ENCODE measurements around the gene CLDN7. TPM values are rescaled to one million over a fixed set of nuclear protein-coding genes. Genes with fewer than 3 reads are reported as not detected.
A peak's percentile ranks its signal among the peaks of the same experiment; 100 is the strongest.

Gene CLDN7
- polyA plus RNA-seq, 1 donor (not counting 4 experiments of a cell fraction or from before 2014, with no cell fraction given) = 6.3 TPM

GRCh38 chr17:7295230-7296180, 33.2 kb upstream of the CLDN7 start:
- Histone ChIP-seq H2AFZ (ENCODE audit: control insufficient read depth, low read length) (no peak overlapping the region), H3K4me1 (ENCODE audit: control insufficient read depth, extremely low read depth, insufficient read depth, low read length) (peaks cover 23% of the 10 kb centered on the region), H3K79me2 (ENCODE audit: control insufficient read depth, insufficient read depth, low read length) (no peaks in the 10 kb centered on the region), H3K9ac (ENCODE audit: control insufficient read depth, extremely low read depth, insufficient read depth, low read length) (no peak overlapping the region), H3K27me3 (ENCODE audit: control insufficient read depth, extremely low read depth, insufficient read depth, low read length) (peaks cover 33% of the 10 kb centered on the region), H4K20me1 (ENCODE audit: control insufficient read depth, extremely low read depth, insufficient read depth, low read length) (peaks cover 2% of the 10 kb centered on the region), H3K9me1 (ENCODE audit: control insufficient read depth, extremely low read depth, insufficient read depth, low read length) (no peaks in the 10 kb centered on the region), H3K9me3 (ENCODE audit: control insufficient read depth, low read depth, low read length) (no peaks in the 10 kb centered on the region), H3K36me3 (ENCODE audit: control insufficient read depth in 2 of 2, extremely low read depth in 1 of 2, insufficient read depth in 2 of 2, low read length in 2 of 2) (no peaks in the 10 kb centered on the region), H3K4me3 (ENCODE audit: control insufficient read depth in 2 of 3, extremely low read depth in 1 of 3, insufficient read depth in 2 of 3, low read depth in 1 of 3, low read length in 3 of 3) (peak overlapping the region in 1 of 3 experiments; percentile 37), H3K27ac (ENCODE audit: control insufficient read depth, insufficient read depth, low read length) (no peak overlapping the region), H3K4me2 (ENCODE audit: control insufficient read depth, extremely low read depth, insufficient read depth, low read depth, low read length) (peak overlapping the region; percentile 73)
- dilution Hi-C loops (cut with MboI; ENCODE audit: extremely low pct_ligation_motif_present, low sequenced_read_pairs) = no loop called here
- TF ChIP-seq, protein P1, sequence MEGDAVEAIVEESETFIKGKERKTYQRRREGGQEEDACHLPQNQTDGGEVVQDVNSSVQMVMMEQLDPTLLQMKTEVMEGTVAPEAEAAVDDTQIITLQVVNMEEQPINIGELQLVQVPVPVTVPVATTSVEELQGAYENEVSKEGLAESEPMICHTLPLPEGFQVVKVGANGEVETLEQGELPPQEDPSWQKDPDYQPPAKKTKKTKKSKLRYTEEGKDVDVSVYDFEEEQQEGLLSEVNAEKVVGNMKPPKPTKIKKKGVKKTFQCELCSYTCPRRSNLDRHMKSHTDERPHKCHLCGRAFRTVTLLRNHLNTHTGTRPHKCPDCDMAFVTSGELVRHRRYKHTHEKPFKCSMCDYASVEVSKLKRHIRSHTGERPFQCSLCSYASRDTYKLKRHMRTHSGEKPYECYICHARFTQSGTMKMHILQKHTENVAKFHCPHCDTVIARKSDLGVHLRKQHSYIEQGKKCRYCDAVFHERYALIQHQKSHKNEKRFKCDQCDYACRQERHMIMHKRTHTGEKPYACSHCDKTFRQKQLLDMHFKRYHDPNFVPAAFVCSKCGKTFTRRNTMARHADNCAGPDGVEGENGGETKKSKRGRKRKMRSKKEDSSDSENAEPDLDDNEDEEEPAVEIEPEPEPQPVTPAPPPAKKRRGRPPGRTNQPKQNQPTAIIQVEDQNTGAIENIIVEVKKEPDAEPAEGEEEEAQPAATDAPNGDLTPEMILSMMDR (optimal IDR thresholded peaks at IDR 0.05 in 1 of 3, IDR thresholded peaks at IDR 0.05 in 1 of 3, conservative IDR thresholded peaks at IDR 0.05 in 1 of 3; ENCODE audit: extremely low read depth in 1 of 3, insufficient read depth in 2 of 3, low read length in 3 of 3) = no peak
- TF ChIP-seq EZH2 (IDR thresholded peaks at IDR 0.05; ENCODE audit: low read length) = no peak
- no peak for FAIRE-seq
- no peak for DNase-seq (ENCODE audit: low read depth, low spot score)

GRCh38 chr17:7294614-7295153, 32.4 kb upstream of the CLDN7 start, which contains the start of gene YBX2:
YBX2 (minus strand) TSS chr17:7294639; CDS start chr17:7294500, 139 bp downstream.
- Histone ChIP-seq H3K4me2 (ENCODE audit: control insufficient read depth, extremely low read depth, insufficient read depth, low read depth, low read length) (peak within 1 kb of the TSS; percentile 73), H3K4me3 (ENCODE audit: control insufficient read depth in 2 of 3, extremely low read depth in 1 of 3, insufficient read depth in 2 of 3, low read depth in 1 of 3, low read length in 3 of 3) (peak within 1 kb of the TSS; percentile 15 to 37 (median 25)), H3K9me1 (ENCODE audit: control insufficient read depth, extremely low read depth, insufficient read depth, low read length) (no peaks in the 10 kb centered on the region), H3K27me3 (ENCODE audit: control insufficient read depth, extremely low read depth, insufficient read depth, low read length) (peaks cover 36% of the 10 kb centered on the region), H3K9ac (ENCODE audit: control insufficient read depth, extremely low read depth, insufficient read depth, low read length) (no peak within 1 kb of the TSS), H3K27ac (ENCODE audit: control insufficient read depth, insufficient read depth, low read length) (no peak within 1 kb of the TSS), H3K79me2 (ENCODE audit: control insufficient read depth, insufficient read depth, low read length) (no peaks in the 10 kb centered on the region), H3K4me1 (ENCODE audit: control insufficient read depth, extremely low read depth, insufficient read depth, low read length) (peaks cover 23% of the 10 kb centered on the region), H3K36me3 (ENCODE audit: control insufficient read depth in 2 of 2, extremely low read depth in 1 of 2, insufficient read depth in 2 of 2, low read length in 2 of 2) (no peaks in the 10 kb centered on the region), H3K9me3 (ENCODE audit: control insufficient read depth, low read depth, low read length) (no peaks in the 10 kb centered on the region), H4K20me1 (ENCODE audit: control insufficient read depth, extremely low read depth, insufficient read depth, low read length) (peaks cover 2% of the 10 kb centered on the region), H2AFZ (ENCODE audit: control insufficient read depth, low read length) (peak within 1 kb of the TSS; percentile 39)
- no peak for DNase-seq (ENCODE audit: low read depth, low spot score)
- no peak for TF ChIP-seq EZH2 (IDR thresholded peaks at IDR 0.05; ENCODE audit: low read length)
- TF ChIP-seq, protein P1 (optimal IDR thresholded peaks at IDR 0.05 in 1 of 3, IDR thresholded peaks at IDR 0.05 in 1 of 3, conservative IDR thresholded peaks at IDR 0.05 in 1 of 3; ENCODE audit: extremely low read depth in 1 of 3, insufficient read depth in 2 of 3, low read length in 3 of 3) = no peak
- dilution Hi-C loops (cut with MboI; ENCODE audit: extremely low pct_ligation_motif_present, low sequenced_read_pairs) = no loop called here
- no peak for FAIRE-seq
